Posterior cingulate gyrus (tissue), 11 donors: Measurements from ENCODE around the gene DACT3.
A peak's percentile ranks its signal among the peaks of the same experiment; 100 is the strongest.

Experiments used
- DNase-seq, 10 donors: peaks; one replicate each; pipeline versions ENCODE4 v3.0.0 to v3.0.0-alpha.2; 2020 to 2021; ENCODE audit warnings: mixed read lengths in 3 of 10
- intact Hi-C: fragments of 100-400 bp; cut with DNase I; formaldehyde crosslinking; loops from one replicate; pipeline ENCODE4 v1.15.1; 2023

The DACT3 gene, protein sequence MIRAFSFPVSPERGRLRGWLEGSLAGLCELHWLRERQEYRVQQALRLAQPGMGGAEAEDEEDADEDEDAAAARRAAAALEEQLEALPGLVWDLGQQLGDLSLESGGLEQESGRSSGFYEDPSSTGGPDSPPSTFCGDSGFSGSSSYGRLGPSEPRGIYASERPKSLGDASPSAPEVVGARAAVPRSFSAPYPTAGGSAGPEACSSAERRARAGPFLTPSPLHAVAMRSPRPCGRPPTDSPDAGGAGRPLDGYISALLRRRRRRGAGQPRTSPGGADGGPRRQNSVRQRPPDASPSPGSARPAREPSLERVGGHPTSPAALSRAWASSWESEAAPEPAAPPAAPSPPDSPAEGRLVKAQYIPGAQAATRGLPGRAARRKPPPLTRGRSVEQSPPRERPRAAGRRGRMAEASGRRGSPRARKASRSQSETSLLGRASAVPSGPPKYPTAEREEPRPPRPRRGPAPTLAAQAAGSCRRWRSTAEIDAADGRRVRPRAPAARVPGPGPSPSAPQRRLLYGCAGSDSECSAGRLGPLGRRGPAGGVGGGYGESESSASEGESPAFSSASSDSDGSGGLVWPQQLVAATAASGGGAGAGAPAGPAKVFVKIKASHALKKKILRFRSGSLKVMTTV

DNA sequence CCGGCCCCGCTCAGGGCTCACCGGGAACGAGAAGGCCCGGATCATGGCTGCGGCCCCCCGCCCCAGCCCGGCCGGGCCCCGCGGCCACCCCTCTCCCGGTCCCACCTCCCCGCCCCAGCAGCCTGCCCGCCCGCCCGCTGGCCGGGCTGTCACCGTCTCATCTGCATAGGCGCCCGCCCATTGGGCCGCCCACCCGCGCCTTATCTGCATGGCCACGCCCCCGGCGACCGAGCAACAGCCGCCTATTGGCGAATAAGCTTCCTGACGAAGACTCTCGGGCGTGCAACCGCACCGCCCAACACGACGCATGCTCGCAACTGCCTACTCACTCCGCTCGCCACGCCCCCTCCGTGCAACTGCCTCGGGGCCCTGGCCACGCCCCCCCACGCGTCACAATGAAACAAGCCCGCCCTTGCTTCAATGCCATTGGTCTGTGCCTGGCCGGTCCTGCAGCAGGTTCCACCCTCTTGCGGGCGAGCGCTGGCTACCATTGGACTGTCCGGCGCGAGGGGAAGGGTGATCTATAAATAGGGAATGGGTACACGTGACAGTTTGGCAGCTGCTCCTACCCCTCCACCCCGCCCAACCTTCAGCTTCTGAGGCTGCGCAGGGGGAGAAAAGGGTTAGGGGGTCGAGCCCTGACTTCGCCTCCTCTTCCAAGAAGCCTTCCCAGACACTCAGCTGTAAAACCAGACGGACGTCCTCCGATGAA is at the start of gene DACT3:
TSS of gene DACT3 (minus strand) at position 163 of the 712 bp plus-strand sequence. CDS start at position 45, 118 bp downstream.
- intact Hi-C loops = loop anchor here (10.0 kb wide), 1 partner anchor 126 kb away; no protein-coding TSS in a partner anchor
- DNase-seq = peak; percentile 100

DNA sequence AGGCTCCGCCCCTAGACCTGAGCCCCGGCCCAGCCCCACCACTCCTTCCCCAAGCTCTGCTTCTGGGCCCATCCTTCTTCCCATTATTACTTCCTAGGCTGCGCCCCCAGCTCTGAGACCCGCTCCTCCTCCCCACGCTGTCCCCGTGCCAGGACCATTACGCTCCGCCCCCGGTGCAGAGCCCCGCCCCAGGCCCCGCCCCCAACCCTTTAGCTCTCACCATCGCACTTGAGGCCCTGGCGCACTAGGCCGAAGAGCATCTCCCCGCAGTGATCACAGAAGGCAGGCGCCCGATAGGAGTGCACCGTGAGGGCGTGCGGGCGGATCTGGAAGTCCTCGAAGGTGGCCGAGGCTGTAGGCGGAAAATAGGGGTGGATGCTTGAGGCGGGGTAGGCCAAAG is 49.7 kb upstream of the DACT3 start:
- intact Hi-C loops = no loop called here
- no peak for DNase-seq

DNA sequence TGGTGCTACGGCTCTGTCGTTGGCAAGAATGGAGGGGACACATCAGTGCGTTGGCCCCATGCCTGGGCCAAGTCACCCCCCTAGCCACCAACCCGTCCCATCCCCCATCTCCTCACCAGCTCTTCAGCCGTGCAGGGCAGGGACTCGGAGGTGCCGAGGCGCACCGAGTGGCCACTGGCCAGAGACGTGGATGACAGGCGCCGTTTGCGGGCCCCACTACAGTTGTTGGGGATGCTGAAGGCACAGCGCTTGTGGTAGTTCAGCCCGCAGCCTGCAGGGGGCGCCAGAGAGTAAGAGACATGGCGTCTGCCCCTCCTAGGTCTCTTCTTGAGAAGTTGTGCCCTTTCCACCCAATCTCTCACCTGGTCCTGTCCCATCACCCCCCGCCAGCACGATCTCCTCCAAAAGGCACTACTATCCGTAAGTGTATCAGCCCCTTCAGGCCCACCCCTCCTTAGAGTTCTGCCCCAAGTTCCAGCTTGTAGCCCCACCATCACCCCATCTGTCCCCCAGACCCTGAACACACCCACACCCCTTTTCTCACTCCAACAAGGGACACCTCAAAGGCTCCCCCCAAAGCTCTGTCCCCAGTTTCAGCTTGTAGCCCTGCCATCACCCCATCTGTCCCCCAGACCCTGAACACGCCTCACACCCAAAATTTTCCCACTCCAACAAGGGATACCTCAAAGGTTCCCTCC is 43.5 kb upstream of the DACT3 start:
- peak in 7 of 10 donors; percentile 57 to 94 (median 68) for DNase-seq
- intact Hi-C loops = no loop called here

DNA sequence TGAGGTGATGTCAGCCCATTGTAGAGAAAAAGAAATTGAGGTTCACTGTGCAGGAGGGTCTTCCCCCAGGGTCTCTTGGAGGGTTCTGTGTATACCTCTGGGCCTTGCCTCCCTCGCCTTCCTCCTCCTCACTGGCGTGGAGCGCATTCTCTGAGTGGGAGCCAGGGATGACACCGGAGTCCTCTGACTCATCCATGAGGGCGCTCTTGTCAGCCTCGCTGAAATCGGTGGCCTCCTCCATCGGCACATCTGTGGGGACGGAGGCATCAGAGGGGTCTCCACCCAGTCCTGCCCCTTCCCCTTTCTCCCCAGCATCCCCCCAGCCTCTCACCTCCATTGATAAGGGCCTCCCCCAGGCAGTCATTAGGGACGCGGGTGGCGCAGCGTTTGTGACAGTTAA is 39.7 kb upstream of the DACT3 start:
- intact Hi-C loops = no loop called here
- DNase-seq = no peak

DNA sequence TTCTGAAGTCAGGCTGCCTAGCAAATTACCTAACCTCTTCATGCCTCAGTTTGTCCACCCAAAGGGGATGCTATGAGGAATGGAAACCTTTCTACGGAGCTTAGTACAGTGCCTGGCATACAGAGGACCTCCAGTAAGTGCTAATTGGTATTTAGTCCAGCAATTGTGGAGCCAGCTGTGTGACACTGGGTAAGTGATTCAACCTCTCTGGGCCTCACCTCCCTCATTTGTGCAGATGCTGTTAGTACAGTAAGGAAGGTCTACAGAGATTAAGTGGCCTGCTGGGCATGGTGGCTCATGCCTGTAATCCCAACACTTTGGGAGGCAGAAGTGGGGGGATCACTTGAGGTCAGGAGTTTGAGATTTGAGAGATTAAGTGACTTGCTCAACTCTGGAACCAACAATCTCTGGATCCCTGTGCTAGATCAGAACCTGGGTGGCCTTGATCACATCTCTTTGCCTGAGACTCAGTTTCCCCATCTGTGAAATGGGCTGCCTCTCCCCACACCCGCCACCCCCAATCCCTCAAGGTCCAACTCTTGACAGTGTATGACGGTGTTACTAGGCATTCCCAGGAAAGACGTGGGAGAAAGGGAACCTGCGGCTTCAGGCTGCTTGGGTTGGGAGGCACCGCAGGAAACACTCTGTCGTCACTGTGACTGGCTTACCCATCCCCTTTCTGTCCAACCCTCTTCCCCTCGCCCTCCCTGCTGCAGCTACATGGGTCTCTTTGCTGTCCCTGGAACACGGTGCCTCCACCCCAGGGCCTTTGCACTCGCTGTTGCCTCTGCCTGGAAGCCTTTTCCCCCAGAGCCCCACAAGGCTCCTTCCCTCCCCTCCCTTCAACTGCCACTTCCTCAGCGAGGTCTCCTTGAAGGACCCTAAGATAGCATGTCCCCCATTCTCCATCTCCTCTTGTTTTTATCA is 37.7 kb upstream of the DACT3 start:
- intact Hi-C loops = no loop called here
- no peak for DNase-seq

DNA sequence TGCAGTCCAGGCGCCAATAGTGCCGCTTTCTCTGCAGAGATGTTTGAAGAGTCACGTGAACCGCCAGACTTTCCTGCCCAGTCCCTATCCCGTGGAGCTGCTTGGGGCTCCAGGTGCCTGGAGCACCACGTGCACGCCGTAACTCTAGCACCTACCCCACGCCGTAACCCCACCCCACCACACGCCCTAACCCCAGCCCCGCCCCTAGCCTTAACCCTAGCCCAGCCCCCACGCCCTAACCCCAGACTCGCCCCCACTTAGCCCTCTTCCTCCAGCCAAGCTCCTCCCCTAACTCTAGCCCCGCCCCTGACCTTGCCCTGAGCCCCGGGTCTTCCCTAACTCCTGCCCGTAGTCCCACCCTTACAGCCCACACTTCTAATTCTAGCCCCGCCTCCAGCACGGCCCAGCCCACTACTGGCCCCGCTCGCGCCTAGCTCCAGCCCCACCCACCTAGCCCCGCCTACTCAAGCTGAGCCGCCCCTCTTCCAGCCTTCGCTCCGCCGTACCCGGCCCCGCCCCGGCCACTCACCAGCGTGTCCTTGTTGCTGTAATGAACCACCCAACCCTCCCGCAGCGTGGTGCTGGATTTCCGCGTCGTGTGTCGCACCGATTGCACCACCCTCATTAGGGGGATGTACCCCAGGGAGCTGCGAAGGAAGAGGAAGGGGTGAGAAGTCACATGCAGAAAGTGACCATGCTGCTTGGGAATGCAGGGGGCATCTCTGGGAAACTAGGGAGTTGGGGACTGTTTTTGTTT is 36.4 kb upstream of the DACT3 start:
- intact Hi-C loops = no loop called here

DNA sequence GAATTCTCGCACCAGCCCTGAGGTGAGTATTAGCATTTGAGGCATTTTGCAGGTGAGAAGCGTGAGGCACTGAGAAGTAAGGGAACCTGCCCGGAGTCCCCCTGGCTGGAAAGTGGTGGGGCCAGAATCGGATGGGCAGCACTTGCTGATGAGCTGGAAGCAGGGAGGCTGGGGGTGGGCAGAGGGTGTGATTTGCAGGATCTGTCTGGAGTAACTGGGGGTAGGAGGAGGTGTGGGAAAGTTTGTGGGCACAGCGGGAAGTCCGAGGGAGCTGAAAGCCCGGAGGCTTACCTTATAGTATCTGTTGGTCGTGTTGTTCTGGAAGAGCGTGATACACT is 35.9 kb upstream of the DACT3 start:
- no peak for DNase-seq

More for the DNA sequence above, 36.4 kb upstream of the DACT3 start:
- DNase-seq = peak in 9 of 10 donors; percentile 49 to 95 (median 67)

DNA sequence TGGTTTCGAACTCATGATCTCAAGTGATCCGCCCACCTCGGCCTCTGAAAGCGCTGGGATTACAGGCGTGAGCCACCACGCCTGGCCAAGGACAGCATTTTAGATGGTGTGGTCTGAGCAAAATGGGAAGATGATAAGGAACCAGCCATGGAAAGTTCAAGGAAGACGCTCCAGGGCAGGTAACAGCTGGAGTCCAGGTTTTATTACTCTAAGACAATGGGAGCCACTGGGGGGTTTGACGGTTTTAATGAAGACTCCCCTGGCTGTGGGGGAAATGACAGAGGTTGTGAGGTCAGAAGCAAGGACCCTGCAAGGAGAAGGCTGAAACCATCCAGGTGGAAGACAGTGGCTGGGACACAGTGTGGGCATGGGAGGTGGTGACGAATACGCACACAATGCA is 35.1 kb upstream of the DACT3 start:
- DNase-seq = no peak

More for the DNA sequence above, 35.9 kb upstream of the DACT3 start:
- intact Hi-C loops = no loop called here

DNA sequence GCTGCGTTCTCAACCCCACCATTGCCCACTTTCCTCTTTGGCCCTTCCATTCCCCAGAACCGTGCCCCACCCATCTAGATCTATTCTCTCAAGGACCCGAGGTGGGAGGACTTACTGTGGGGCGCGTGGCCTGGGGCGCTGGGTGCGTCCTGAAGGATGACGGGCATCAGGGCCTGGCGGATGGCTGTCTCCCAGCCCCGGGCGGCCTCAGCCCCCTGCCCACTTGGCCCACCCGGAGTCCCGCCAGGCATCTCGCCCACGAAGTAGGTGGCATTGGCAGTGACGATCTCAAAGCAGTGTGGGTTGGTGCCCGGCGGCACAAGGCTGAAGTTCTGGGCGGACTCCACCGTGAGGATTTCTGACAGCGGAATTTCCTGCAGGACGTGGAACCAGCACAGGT is 32.8 kb upstream of the DACT3 start:
- intact Hi-C loops = no loop called here
- DNase-seq = no peak

More for the DNA sequence above, 35.1 kb upstream of the DACT3 start:
- intact Hi-C loops = no loop called here

DNA sequence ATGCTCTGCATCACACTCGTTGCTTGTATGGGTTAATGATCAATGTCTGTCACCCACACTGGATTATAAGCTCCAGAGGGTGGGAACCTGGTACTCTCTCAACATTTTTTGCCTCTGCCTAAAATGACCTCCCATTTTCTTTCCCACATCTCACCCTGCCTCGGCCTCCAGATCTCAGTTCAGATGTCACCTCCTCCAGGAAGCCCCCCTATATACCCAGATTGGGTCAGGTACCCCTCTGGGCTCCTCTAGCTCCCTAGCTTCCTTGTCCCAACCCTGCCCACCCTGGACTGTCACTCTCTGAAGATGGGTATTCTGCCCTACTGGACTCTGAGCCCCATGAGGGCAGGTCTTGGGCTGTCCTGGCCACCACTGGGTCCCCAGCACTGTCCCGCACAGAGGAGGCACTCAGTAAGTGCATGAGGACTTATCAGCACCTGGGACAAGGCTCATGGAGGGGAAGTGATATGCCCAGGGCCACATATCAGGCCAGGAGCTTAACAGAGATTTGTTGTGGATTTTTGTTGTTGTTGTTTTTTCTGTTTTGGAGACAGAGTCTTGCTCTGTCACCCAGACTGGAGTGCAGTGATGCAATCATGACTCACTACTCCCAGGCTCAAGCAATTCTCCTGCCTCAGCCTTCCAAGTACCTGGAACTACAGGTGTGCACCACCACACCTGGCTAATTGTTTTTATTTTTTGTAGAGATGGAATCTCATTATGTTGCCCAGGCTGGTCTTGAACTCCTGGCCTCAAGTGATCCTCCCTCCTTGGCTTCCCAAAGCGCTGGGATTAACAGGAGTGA is 32.1 kb upstream of the DACT3 start:
- intact Hi-C loops = no loop called here
- no peak for DNase-seq

DNA sequence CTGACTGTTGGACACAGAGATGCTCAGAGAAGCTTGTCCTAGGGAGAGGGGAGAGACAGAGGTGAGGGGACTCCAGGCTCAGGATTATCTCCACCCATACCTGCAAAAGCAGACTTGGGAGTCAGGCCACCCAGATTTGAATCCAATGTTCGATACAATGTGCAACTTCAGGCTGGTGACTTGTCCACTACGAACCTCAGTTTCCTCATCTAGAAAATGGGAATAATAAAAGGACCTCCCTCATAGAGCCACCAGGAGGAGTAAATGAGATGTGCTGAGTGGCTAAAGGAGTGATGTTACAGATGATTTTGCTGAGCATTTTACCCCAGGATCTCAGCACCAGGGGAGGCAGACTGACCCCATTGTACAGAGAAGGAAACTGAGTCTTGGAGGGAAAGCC is 31.0 kb upstream of the DACT3 start:
- DNase-seq = no peak
- intact Hi-C loops = no loop called here

DNA sequence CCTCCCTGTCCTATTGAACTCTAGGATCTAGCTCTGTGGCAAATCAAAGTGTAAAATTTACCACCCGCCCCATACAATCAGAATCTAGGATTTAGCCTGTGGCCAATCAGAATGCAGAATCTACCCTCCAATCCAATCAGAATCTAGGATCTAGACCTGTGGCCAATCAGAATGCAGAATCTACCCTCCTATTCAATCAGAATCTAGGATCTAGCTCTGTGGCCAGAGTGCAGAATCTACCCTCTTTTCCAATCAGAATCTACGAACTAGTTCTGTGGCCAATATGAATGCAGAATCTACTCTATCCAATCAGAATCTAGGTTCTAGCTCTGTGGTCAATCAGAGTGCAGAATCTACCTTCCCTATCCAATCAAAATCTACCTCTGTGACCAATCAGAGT is 30.1 kb upstream of the DACT3 start:
- no peak for DNase-seq
- intact Hi-C loops = no loop called here

DNA sequence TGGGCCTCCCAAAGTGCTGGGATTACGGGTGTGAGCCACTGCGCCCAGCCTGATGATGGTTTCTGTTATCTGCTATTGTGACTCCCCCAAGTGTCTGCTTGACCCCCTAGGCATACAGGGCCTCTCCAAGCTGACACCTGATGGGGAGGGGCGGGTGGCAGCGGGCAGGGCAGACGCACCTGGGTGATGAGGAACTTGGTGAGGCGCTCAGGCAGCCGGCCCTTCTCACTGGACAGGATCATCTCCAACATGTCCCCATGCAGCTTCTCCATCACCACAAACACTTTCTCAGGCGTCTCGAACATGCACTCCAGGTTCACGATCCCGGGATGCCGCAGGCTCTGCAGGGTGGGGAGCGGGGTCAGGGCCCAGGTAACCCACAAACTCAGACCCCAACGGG is 28.4 kb upstream of the DACT3 start:
- intact Hi-C loops = no loop called here
- no peak for DNase-seq

DNA sequence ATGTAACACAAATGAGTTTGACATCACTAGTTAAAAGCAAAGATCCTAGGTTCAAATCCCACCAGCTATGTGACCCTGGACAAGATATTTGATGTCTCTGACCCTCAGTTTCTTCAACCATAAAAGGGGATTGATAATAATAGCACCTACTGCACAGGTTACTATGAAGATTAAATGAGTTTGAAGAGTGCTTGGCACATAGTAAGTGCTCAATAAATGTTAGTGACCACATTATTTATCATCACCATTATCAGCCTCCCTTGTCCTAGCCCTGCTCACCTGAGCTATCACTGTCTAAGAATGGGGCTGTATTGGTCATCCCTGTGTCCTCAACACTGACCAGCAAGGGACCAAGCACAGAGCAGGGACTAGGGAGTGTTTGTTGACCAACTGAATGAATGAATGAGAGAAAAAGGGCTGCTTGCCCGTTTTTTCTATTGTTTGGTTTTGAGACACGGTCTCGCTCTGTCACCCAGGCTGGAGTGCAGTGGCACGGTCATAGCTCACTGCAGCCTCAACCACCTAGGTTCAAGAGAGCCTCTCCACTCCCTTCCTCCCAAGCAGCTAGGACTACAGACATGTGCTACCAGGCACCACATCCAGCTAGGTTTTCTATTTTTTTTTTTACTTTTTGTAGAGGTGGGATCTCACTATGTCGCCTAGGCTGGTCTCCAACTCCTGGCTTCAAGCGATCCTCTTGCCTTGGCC is 26.6 kb upstream of the DACT3 start:
- DNase-seq = no peak

DNA sequence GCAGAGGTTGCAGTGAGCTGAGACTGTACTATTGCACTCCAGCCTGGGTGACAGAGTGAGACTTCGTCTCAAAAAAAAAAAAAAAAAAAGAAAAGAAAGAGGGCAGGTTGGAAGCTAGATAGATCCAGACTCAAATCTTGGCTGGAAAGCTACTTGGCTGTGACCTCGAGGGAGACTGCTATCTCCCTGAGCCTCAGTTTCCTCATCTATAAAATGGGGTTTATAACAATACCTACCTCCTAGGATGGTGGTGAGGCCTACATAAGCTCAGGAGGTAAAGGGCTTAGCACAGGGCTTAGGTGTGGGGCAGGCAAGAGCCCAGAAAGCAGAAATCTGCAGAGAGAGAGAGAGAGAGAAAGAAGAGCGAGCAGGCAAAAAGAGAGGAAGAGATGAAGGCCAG is 24.2 kb upstream of the DACT3 start:
- intact Hi-C loops = no loop called here

More for the DNA sequence above, 26.6 kb upstream of the DACT3 start:
- intact Hi-C loops = no loop called here

DNA sequence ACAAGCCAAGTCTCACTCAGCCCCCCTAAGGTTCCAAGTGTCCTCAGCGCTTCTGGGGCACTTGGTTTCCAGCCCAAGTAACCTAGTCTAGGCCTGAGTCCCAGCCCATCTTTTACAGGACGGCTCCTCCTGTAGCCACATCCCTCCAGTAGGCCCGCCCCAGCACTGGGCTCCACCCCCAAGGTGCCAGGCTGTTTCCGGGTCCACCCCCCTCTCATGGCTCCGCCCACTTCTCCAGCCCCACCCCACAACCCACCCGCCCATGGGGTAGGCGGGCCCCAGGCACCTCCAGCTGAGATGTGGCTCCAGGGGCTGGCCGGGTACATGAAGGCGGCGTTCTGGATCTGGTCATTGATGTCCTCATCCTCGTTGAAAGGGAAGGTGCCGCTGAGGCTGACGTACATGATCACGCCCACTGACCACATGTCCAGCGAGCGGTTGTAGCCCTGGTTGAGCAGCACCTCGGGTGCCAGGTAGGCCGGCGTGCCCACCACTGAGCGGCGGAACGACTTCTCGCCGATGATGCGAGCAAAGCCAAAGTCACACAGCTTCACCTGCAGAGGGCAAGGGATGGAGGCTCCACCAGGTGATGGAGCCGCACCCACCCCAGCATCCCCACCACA is 17.2 kb upstream of the DACT3 start:
- intact Hi-C loops = no loop called here
- no peak for DNase-seq

More for the DNA sequence above, 24.2 kb upstream of the DACT3 start:
- no peak for DNase-seq
